B cell (primary cell): ENCODE measurements around the gene GRK6. TPM values are rescaled to one million over a fixed set of nuclear protein-coding genes. Genes with fewer than 3 reads are reported as not detected.
A peak's percentile ranks its signal among the peaks of the same experiment; 100 is the strongest.

ENCODE experiments used
- ATAC-seq: fragments of 200-7000 bp; cut with Tn5 transposase; one replicate; pipeline ENCODE4 v1.10.0; 2021; ENCODE audit warnings: low read depth, mild to moderate bottlenecking, moderate number of reproducible peaks, moderate library complexity
- CTCF ChIA-PET: fragments of 350-600 bp; sonication (Branson Sonifier 250); formaldehyde crosslinking; loops from one replicate; lab custom pipeline; 2021; ENCODE audit warnings: antibody characterized with exemption, inconsistent platforms; lab: Charles Lee
- POLR2A ChIA-PET: fragments of 350-600 bp; sonication (Branson Sonifier 250); formaldehyde crosslinking; loops from one replicate; lab custom pipeline; 2021; ENCODE audit warnings: antibody characterized with exemption; lab: Charles Lee
- DNase-seq: peaks from one replicate; pipeline ENCODE4 v3.0.0; 2013
- H2AFZ ChIP-seq: 2 replicates; pipeline ENCODE4 v1.6.1; 2012; ENCODE audit warnings: mild to moderate bottlenecking, low read depth, low read length; ENCODE audit not compliant: insufficient read depth, poor library complexity, severe bottlenecking
- H3K27ac ChIP-seq, 2 donors: 1 replicate in 1 of 2; 2 replicates in 1 of 2; pipeline ENCODE4 v1.5.1; 2012 to 2013; ENCODE audit warnings: low read length in 2 of 2, mild to moderate bottlenecking in 2 of 2, moderate library complexity in 1 of 2
- H3K27me3 ChIP-seq, 4 experiments: fragments of 200-600 bp in 1 of 4; sonication (generic) in 1 of 4; replicated peaks in 1 of 4; 1 replicate in 2 of 4; 2 replicates in 2 of 4; pipeline versions ENCODE4 v1.6.1 to v1.7.0; 2013 to 2016; ENCODE audit warnings: low read length in 3 of 4, mild to moderate bottlenecking in 2 of 4, mixed read lengths in 1 of 4, moderate library complexity in 1 of 4; ENCODE audit not compliant: insufficient read depth in 4 of 4, control insufficient read depth in 3 of 4; ENCODE audit errors: control extremely low read depth in 1 of 4
- H3K36me3 ChIP-seq, 2 experiments: replicated peaks in 1 of 2; 1 replicate in 1 of 2; 2 replicates in 1 of 2; pipeline versions ENCODE4 v1.6.1 to v1.7.1; 2013; ENCODE audit warnings: low read length in 1 of 2; ENCODE audit not compliant: insufficient read depth in 2 of 2, control insufficient read depth in 1 of 2; ENCODE audit errors: control extremely low read depth in 1 of 2, extremely low read depth in 1 of 2
- H3K4me1 ChIP-seq, 2 donors: fragments of 200-600 bp in 1 of 2; sonication (generic) in 1 of 2; 1 replicate in 1 of 2; 2 replicates in 1 of 2; pipeline versions ENCODE4 v1.5.1 to v1.6.1; 2013 to 2017; ENCODE audit warnings: low read length in 2 of 2; ENCODE audit not compliant: control insufficient read depth in 2 of 2, insufficient read depth in 2 of 2
- H3K4me2 ChIP-seq: replicated peaks from 2 replicates; pipeline ENCODE3; 2012; ENCODE audit warnings: mild to moderate bottlenecking, low read depth, low read length; ENCODE audit not compliant: poor library complexity, severe bottlenecking
- H3K4me3 ChIP-seq, 5 experiments: fragments of 200-600 bp in 1 of 5; sonication (generic) in 1 of 5; 1 replicate in 3 of 5; 2 replicates in 2 of 5; pipeline versions ENCODE4 v1.5.1 to v1.7.0; 2011 to 2016; ENCODE audit warnings: low read length in 4 of 5, mild to moderate bottlenecking in 4 of 5, low read depth in 2 of 5, control low read depth in 1 of 5, moderate library complexity in 1 of 5; ENCODE audit not compliant: insufficient read depth in 1 of 5; ENCODE audit errors: control extremely low read depth in 1 of 5, extremely low read depth in 1 of 5
- H3K79me2 ChIP-seq: fragments of 200-600 bp; sonication (generic); one replicate; pipeline ENCODE4 v1.6.0; 2016; ENCODE audit warnings: low read length; ENCODE audit not compliant: control insufficient read depth, insufficient read depth
- H3K9ac ChIP-seq: fragments of 200-600 bp; sonication (generic); 2 replicates; pipeline ENCODE4 v1.6.1; 2017; ENCODE audit warnings: mild to moderate bottlenecking, low read length, moderate library complexity
- H3K9me3 ChIP-seq, 3 donors: one replicate each; pipeline versions ENCODE4 v1.6.1 to v1.7.1; 2013; ENCODE audit warnings: low read length in 2 of 3; ENCODE audit not compliant: control insufficient read depth in 2 of 3, insufficient read depth in 1 of 3; ENCODE audit errors: control extremely low read depth in 1 of 3
- H4K20me1 ChIP-seq: 2 replicates; pipeline ENCODE4 v1.6.0; 2012; ENCODE audit warnings: mild to moderate bottlenecking, low read length; ENCODE audit not compliant: insufficient read depth, control insufficient read depth, poor library complexity, severe bottlenecking
- H3K27ac Mint-ChIP-seq: one replicate; pipeline ENCODE4 v1.8.0; 2021; ENCODE audit warnings: mixed read lengths
- H3K27me3 Mint-ChIP-seq: one replicate; pipeline ENCODE4 v1.8.0; 2021; ENCODE audit warnings: mixed read lengths
- H3K4me1 Mint-ChIP-seq: one replicate; pipeline ENCODE4 v1.8.0; 2021; ENCODE audit warnings: mixed read lengths
- H3K4me3 Mint-ChIP-seq: one replicate; pipeline ENCODE4 v1.8.0; 2021; ENCODE audit warnings: mixed read lengths
- H3K9me3 Mint-ChIP-seq: one replicate; pipeline ENCODE4 v1.8.0; 2022; ENCODE audit warnings: mixed read lengths; ENCODE audit not compliant: insufficient read depth
- CTCF ChIP-seq: fragments of 200-600 bp; IDR thresholded peaks from one replicate; pipeline ENCODE4 v1.8.0; 2022; ENCODE audit warnings: antibody characterized with exemption, mild to moderate bottlenecking
- EZH2 ChIP-seq: IDR thresholded peaks from 2 replicates; pipeline ENCODE4 v1.6.1; 2012; ENCODE audit warnings: borderline replicate concordance, low read depth, mild to moderate bottlenecking, moderate library complexity, low read length; ENCODE audit not compliant: insufficient read depth, poor library complexity, severe bottlenecking
- WGBS: methylation state at CpG from one replicate; pipeline ENCODE4 v1.1.5; 2013; ENCODE audit warnings: missing lambda C conversion rate; ENCODE audit not compliant: insufficient coverage; 5-methylcytosine and 5-hydroxymethylcytosine counted together
- intact Hi-C: fragments of 100-400 bp; cut with micrococcal nuclease; formaldehyde crosslinking; loops from one replicate; pipeline ENCODE4 v1.10.0; 2022
- polyA plus RNA-seq: library from polyadenylated mRNA; depleted of rRNA; stranded (reverse); fragments of >200 nt; gene quantifications from 2 replicates; pipeline ENCODE4 v1.2.3, GENCODE V29; 2012
- total RNA-seq, 2 donors: library from RNA; stranded (reverse); fragments of 120-200 nt in 1 of 2; gene quantifications; 1 replicate in 1 of 2; 2 replicates in 1 of 2; pipeline versions ENCODE4 v1.2.3 to v1.2.4, GENCODE V29; 2013 to 2022

GRK6 gene
- total and polyA plus RNA-seq, 2 donors (not counting 1 experiment from before 2014, with no cell fraction given), result 155 to 173 TPM

GRCh38 chr5:177432143-177432838, 5.8 kb downstream of the GRK6 start:
- DNase-seq (no peak), ATAC-seq (no peak)
- intact Hi-C loops, result loop anchor here (1.0 kb wide), 1 partner anchor 14 kb away; the partner anchor contains the start of gene PRR7
- 55% methylated on average over 18 of the region's 18 CpGs for WGBS
- Mint-ChIP-seq H3K9me3 (no peaks in the 10 kb centered on the region), H3K4me1 (peaks cover 63% of the 10 kb centered on the region), H3K4me3 (peak overlapping the region; percentile 94), H3K27me3 (no peaks in the 10 kb centered on the region), H3K27ac (peak overlapping the region; percentile 97)
- no peak for TF ChIP-seq CTCF
- no peak for TF ChIP-seq EZH2
- Histone ChIP-seq H3K9me3 (no peaks in the 10 kb centered on the region), H3K79me2 (peaks cover 75% of the 10 kb centered on the region), H3K9ac (peak overlapping the region; percentile 43), H3K4me1 (peaks cover 61 to 81% of the 10 kb centered on the region in 2 donors), H3K27me3 (no peaks in the 10 kb centered on the region), H3K36me3 (peaks cover 0 to 85% of the 10 kb centered on the region in 2 experiments), H4K20me1 (peaks cover 90% of the 10 kb centered on the region), H2AFZ (no peak overlapping the region), H3K4me3 (peak overlapping the region in 4 of 5 experiments; percentile 23 to 35 (median 30)), H3K4me2 (peak overlapping the region; percentile 90), H3K27ac (peak overlapping the region; percentile 92 to 96)
- ChIA-PET POLR2A (interaction anchor here (0.6 to 6.8 kb wide), 11 partner anchors 13 to 298 kb away, joined by 3 to 103 read pairs (median 5); partner anchors contain the start of genes LMAN2, PDLIM7, PRR7 and RGS14), CTCF (interaction anchor here (0.6 to 12.4 kb wide), 11 partner anchors 9 to 123 kb away, joined by 3 to 152 read pairs (median 5); partner anchors contain the start of gene PRR7)
